AG09319 (cell line): ENCODE data around the gene LGI4.

Experiments
- DNase-seq: peaks from one replicate; pipeline ENCODE4 v3.0.0-alpha.2; 2010; ENCODE audit warnings: low read depth; ENCODE audit errors: extremely low read depth
- CTCF ChIP-seq: IDR thresholded peaks from 2 replicates; pipeline ENCODE4 v1.5.1; 2011; ENCODE audit warnings: low read depth, mild to moderate bottlenecking, inconsistent platforms, low read length, moderate library complexity

Gene LGI4

GRCh38 chr19:35115177-35115951 is 19.5 kb downstream of the LGI4 start, which contains the start of gene FXYD3:
Gene FXYD3, plus strand, starts transcription at chr19:35115823. Its CDS starts 3,554 bp downstream, at chr19:35119377.
- no peak for DNase-seq
- TF ChIP-seq CTCF, result no peak

GRCh38 chr19:35114353-35115176 is 20.3 kb downstream of the LGI4 start:
- no peak for DNase-seq
- no peak; the same call in none of the 2 replicates for TF ChIP-seq CTCF

GRCh38 chr19:35112995-35113688 is 21.7 kb downstream of the LGI4 start:
- no peak for DNase-seq
- no peak for TF ChIP-seq CTCF

GRCh38 chr19:35110974-35111373 is 23.9 kb downstream of the LGI4 start:
- DNase-seq, result no peak
- TF ChIP-seq CTCF, result no peak

GRCh38 chr19:35109395-35110112 is 25.3 kb downstream of the LGI4 start:
- no peak for TF ChIP-seq CTCF
- DNase-seq, result no peak

GRCh38 chr19:35108730-35109129 is 26.1 kb downstream of the LGI4 start:
- TF ChIP-seq CTCF, result no peak
- no peak for DNase-seq
